Cardiac muscle cell (in vitro differentiated cells and primary cell): ENCODE data around the gene DIPK1A. TPM values are rescaled to one million over a fixed set of nuclear protein-coding genes. Genes with fewer than 3 reads are reported as not detected.

Experiments
- DNase-seq, 2 donors: peaks; one replicate each; pipeline versions ENCODE4 v3.0.0 to v3.0.0-alpha.2; 2010 to 2017; ENCODE audit warnings: low read depth in 1 of 2, low spot score in 1 of 2
- H3K27ac ChIP-seq: fragments of 200-600 bp; sonication (generic); 2 replicates; pipeline ENCODE4 v1.5.1; 2016
- H3K27me3 ChIP-seq: fragments of 200-600 bp; sonication (generic); 2 replicates; pipeline ENCODE4 v1.6.0; 2016; ENCODE audit warnings: control low read depth
- H3K36me3 ChIP-seq: fragments of 200-600 bp; sonication (generic); 2 replicates; pipeline ENCODE4 v1.5.1; 2016; ENCODE audit warnings: control low read depth
- H3K4me1 ChIP-seq: fragments of 200-600 bp; sonication (generic); 2 replicates; pipeline ENCODE4 v1.8.1; 2017; ENCODE audit warnings: low read depth, mild to moderate bottlenecking, mixed run types
- H3K4me3 ChIP-seq: fragments of 200-600 bp; sonication (generic); 2 replicates; pipeline ENCODE4 v1.5.1; 2016; ENCODE audit warnings: mild to moderate bottlenecking
- H3K9me3 ChIP-seq: fragments of 200-600 bp; sonication (generic); 2 replicates; pipeline ENCODE4 v1.5.1; 2017; ENCODE audit warnings: low read depth, mild to moderate bottlenecking, control low read depth
- CTCF ChIP-seq: IDR thresholded peaks from 2 replicates; pipeline ENCODE4 v1.5.1; 2012; ENCODE audit warnings: low read depth, mild to moderate bottlenecking, low read length
- polyA plus RNA-seq: library from polyadenylated mRNA; unstranded; fragments of >200 nt; fragmentation: Nextera tagmentation; extraction: Ambion mirVana; gene quantifications from 2 replicates; pipeline ENCODE4 v1.2.1, GENCODE V29; 2016
- total RNA-seq: library from RNA; depleted of rRNA; stranded (reverse); fragments of >200 nt; gene quantifications from 2 replicates; pipeline ENCODE4 v1.2.3, GENCODE V29; 2016

The DIPK1A gene
- total and polyA plus RNA-seq, 2 experiments from 2014 or later: 7.7 to 16.6 TPM

- no peaks in the 10 kb centered on the region for H3K36me3 ChIP-seq
- H3K9me3 ChIP-seq: no peaks in the 10 kb centered on the region
- no peak for TF ChIP-seq CTCF
- DNase-seq: no peak
- H3K27me3 ChIP-seq: no peaks in the 10 kb centered on the region
- peaks cover 7% of the 10 kb centered on the region for H3K4me1 ChIP-seq
- H3K27ac ChIP-seq: no peak overlapping the region
- H3K4me3 ChIP-seq: no peak overlapping the region
Measured at GRCh38 chr1:92956254-92957029, 4.8 kb downstream of the DIPK1A start.

GRCh38 chr1:92953491-92953890 lies 7.8 kb downstream of the DIPK1A start:
- Histone ChIP-seq H3K4me1 (peaks cover 7% of the 10 kb centered on the region), H3K4me3 (no peak overlapping the region), H3K9me3 (no peaks in the 10 kb centered on the region), H3K27me3 (no peaks in the 10 kb centered on the region), H3K27ac (no peak overlapping the region), H3K36me3 (no peaks in the 10 kb centered on the region)
- no peak for DNase-seq
- TF ChIP-seq CTCF: no peak

GRCh38 chr1:92952714-92953113 lies 8.5 kb downstream of the DIPK1A start:
- Histone ChIP-seq H3K4me1 (peaks cover 7% of the 10 kb centered on the region), H3K36me3 (no peaks in the 10 kb centered on the region), H3K4me3 (no peak overlapping the region), H3K27me3 (no peaks in the 10 kb centered on the region), H3K9me3 (no peaks in the 10 kb centered on the region), H3K27ac (no peak overlapping the region)
- TF ChIP-seq CTCF: no peak
- DNase-seq: no peak

GRCh38 chr1:92951141-92951582 lies 10.1 kb downstream of the DIPK1A start:
- Histone ChIP-seq H3K4me1 (no peaks in the 10 kb centered on the region), H3K9me3 (no peaks in the 10 kb centered on the region), H3K36me3 (no peaks in the 10 kb centered on the region), H3K4me3 (no peak overlapping the region), H3K27ac (no peak overlapping the region), H3K27me3 (no peaks in the 10 kb centered on the region)
- no peak for TF ChIP-seq CTCF
- peak in 1 of 2 donors; percentile 67 for DNase-seq

GRCh38 chr1:92949937-92950817 lies 11.1 kb downstream of the DIPK1A start:
- Histone ChIP-seq H3K27ac (no peak overlapping the region), H3K36me3 (no peaks in the 10 kb centered on the region), H3K9me3 (no peaks in the 10 kb centered on the region), H3K27me3 (no peaks in the 10 kb centered on the region), H3K4me3 (no peak overlapping the region), H3K4me1 (no peaks in the 10 kb centered on the region)
- DNase-seq: peak in 1 of 2 donors; percentile 77
- TF ChIP-seq CTCF: no peak
